Measurements from ENCODE around the gene FOXP4. TPM values are rescaled to one million over a fixed set of nuclear protein-coding genes. Genes with fewer than 3 reads are reported as not detected.

FOXP4 gene
- polyA plus RNA-seq, 1 of the 3 experiments (the other 2 are of a cell fraction): 7.3 TPM

DNA sequence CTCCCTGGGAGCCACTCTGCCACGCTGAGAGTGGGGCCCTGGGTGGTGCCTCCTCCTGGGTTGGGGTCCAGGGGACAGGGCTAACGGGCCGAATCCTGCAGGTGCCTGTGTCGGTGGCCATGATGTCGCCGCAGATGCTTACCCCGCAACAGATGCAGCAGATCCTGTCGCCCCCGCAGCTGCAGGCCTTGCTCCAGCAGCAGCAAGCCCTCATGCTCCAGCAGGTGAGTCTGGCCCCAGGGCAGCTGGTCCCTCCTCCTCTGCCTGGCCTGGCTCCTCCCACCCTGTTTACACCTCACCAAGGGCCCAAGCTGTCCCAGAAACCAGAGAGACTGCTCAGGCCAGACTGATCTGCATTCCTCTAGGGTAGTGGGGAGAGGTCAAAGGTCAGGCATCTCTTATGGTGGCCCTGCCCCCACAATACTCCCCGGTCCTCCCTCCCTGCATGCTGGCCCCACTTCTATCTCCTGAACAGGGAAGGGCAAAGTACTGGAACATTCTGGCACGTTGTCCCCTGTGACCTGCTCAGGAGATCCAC lies 38.6 kb downstream of the FOXP4 start:
- DNase-seq: no peak
- Histone ChIP-seq H3K9ac (no peak overlapping the region), H3K9me2 (no peaks in the 10 kb centered on the region), H3K27me3 (ENCODE audit: insufficient read depth) (no peaks in the 10 kb centered on the region), H3K4me3 (ENCODE audit: low read depth in 2 of 2, low read length in 1 of 2) (no peak overlapping the region), H3K9me3 (no peaks in the 10 kb centered on the region), H3F3A (replicated peaks; ENCODE audit: insufficient read depth) (peaks cover 31% of the 10 kb centered on the region), H3K79me2 (ENCODE audit: insufficient read depth) (0 out of 2 replicates have a peak, but pooled peaks cover 8% of the 10 kb centered on the region), H3K36me3 (replicated peaks in 1 of 2; ENCODE audit: control insufficient read depth in 1 of 2, insufficient read depth in 2 of 2, low read length in 1 of 2) (peaks cover 0 to 17% of the 10 kb centered on the region in 2 experiments), H4K20me1 (ENCODE audit: insufficient read depth) (no peaks in the 10 kb centered on the region), H3K4me2 (no peak overlapping the region), H3K27ac (ENCODE audit: low read depth in 2 of 2, low read length in 1 of 2) (no peak overlapping the region), H2AFZ (ENCODE audit: low read depth) (no peak overlapping the region), H3K4me1 (ENCODE audit: control insufficient read depth in 1 of 2, insufficient read depth in 2 of 2, low read depth in 1 of 2, low read length in 1 of 2) (peaks cover 30 to 41% of the 10 kb centered on the region in 2 experiments; a peak in 3 of 4 replicates)
- TF ChIP-seq, protein P1, sequence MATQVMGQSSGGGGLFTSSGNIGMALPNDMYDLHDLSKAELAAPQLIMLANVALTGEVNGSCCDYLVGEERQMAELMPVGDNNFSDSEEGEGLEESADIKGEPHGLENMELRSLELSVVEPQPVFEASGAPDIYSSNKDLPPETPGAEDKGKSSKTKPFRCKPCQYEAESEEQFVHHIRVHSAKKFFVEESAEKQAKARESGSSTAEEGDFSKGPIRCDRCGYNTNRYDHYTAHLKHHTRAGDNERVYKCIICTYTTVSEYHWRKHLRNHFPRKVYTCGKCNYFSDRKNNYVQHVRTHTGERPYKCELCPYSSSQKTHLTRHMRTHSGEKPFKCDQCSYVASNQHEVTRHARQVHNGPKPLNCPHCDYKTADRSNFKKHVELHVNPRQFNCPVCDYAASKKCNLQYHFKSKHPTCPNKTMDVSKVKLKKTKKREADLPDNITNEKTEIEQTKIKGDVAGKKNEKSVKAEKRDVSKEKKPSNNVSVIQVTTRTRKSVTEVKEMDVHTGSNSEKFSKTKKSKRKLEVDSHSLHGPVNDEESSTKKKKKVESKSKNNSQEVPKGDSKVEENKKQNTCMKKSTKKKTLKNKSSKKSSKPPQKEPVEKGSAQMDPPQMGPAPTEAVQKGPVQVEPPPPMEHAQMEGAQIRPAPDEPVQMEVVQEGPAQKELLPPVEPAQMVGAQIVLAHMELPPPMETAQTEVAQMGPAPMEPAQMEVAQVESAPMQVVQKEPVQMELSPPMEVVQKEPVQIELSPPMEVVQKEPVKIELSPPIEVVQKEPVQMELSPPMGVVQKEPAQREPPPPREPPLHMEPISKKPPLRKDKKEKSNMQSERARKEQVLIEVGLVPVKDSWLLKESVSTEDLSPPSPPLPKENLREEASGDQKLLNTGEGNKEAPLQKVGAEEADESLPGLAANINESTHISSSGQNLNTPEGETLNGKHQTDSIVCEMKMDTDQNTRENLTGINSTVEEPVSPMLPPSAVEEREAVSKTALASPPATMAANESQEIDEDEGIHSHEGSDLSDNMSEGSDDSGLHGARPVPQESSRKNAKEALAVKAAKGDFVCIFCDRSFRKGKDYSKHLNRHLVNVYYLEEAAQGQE (IDR thresholded peaks at IDR 0.05; ENCODE audit: low read depth, low read length): no peak
- TF ChIP-seq GABPA (IDR thresholded peaks at IDR 0.05; ENCODE audit: low read depth) (no peak), JUND (IDR thresholded peaks at IDR 0.05) (no peak), TCF12 (IDR thresholded peaks at IDR 0.05) (no peak), MEF2A (IDR thresholded peaks at IDR 0.05; ENCODE audit: borderline replicate concordance, low read depth) (no peak), NRF1 (IDR thresholded peaks at IDR 0.05; ENCODE audit: low read depth, low read length) (no peak), FOXM1 (IDR thresholded peaks at IDR 0.05; ENCODE audit: low read depth) (no peak), ZBTB33 (IDR thresholded peaks at IDR 0.05; ENCODE audit: borderline replicate concordance, low read depth) (no peak), ELF1 (IDR thresholded peaks at IDR 0.05) (no peak), FOSL2 (IDR thresholded peaks at IDR 0.05; ENCODE audit: borderline replicate concordance, low read depth) (no peak), TEAD4 (IDR thresholded peaks at IDR 0.05; ENCODE audit: borderline replicate concordance, insufficient read depth) (no peak), RXRA (IDR thresholded peaks at IDR 0.05; ENCODE audit: borderline replicate concordance, low read depth) (no peak), USF2 (IDR thresholded peaks at IDR 0.05; ENCODE audit: borderline replicate concordance, low read depth, low read length) (no peak), GATA2 (CRISPR knock-in tag; IDR thresholded peaks at IDR 0.05) (no peak), SMC3 (IDR thresholded peaks at IDR 0.05; ENCODE audit: low read depth, low read length) (no peak), IRF3 (IDR thresholded peaks at IDR 0.05; ENCODE audit: low read depth, low read length) (no peak), CTCF (IDR thresholded peaks at IDR 0.05) (no peak), POLR2AphosphoS5 (IDR thresholded peaks at IDR 0.05; ENCODE audit: low read depth, low read length) (no peak)
- TF ChIP-seq, protein P2, sequence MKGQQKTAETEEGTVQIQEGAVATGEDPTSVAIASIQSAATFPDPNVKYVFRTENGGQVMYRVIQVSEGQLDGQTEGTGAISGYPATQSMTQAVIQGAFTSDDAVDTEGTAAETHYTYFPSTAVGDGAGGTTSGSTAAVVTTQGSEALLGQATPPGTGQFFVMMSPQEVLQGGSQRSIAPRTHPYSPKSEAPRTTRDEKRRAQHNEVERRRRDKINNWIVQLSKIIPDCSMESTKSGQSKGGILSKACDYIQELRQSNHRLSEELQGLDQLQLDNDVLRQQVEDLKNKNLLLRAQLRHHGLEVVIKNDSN (IDR thresholded peaks at IDR 0.05; ENCODE audit: borderline replicate concordance, low read depth): no peak
- 89% methylated on average over 3 of the region's 11 CpGs for WGBS (ENCODE audit: low lambda C conversion rate)
- ChIA-PET CTCF (interaction anchor here (1.0 to 4.9 kb wide), 6 partner anchors 10 to 217 kb away, joined by 3 to 38 read pairs (median 5); no protein-coding TSS in a partner anchor), POLR2A (no interaction called here)
